Measurements from ENCODE around the gene HAGH.

HAGH gene

DNA sequence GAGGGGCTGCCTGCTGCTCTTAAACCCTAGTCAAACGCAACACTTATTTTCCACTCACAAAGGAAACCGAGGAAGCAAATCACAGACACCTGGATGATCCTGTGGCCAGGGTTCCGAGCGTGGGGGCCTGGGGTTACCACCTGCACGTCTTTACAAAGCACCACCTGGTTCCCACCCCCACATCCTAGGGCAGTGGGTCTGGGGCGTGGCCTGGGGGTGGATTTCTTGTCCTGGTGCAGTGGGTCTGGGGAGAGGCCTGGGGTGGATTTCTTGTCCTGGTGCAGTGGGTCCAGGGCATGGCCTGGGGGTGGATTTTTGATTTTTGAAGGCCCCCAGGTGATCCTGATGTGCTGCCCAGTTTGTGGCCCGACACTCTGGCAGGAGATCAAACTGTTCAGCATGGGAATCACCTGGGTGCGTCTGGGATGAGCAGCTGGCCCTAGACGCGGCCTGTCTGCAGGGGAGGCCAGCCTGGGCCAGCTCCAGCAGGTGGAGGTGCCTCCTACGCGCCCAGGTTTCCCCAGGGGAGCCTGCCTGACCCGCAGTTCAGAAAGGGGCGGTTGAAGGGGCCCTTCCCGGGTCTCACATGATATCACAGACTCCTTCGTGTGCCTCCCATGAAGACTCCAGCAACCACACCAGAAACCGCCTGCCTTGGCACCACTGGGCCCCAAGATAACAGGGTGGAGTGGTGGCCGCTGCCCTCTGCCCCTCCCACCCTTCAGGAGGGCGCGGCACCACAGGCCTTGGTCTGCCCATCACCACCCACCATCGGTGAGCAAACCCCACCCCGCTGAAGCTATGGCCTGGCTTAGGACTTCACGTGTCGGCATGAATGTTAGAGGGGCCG lies 6.3 kb downstream of the HAGH start:
- no peaks in the 10 kb centered on the region for H3K9me3 ChIP-seq (ENCODE audit: control insufficient read depth, low read length)
- no peak overlapping the region for H3K4me3 ChIP-seq (ENCODE audit: insufficient read depth, low read depth, low read length, poor library complexity, severe bottlenecking)
- peaks cover 68% of the 10 kb centered on the region for H3K36me3 ChIP-seq (ENCODE audit: control insufficient read depth, insufficient read depth, low read length)
- no peaks in the 10 kb centered on the region for H3K27me3 ChIP-seq (replicated peaks; ENCODE audit: control insufficient read depth, insufficient read depth, low read length, poor library complexity, severe bottlenecking)
- no peak for DNase-seq
- H3K4me1 ChIP-seq (ENCODE audit: control insufficient read depth, insufficient read depth, low read length, poor library complexity, severe bottlenecking): peaks cover 9% of the 10 kb centered on the region
- no peak overlapping the region for H3K27ac ChIP-seq (ENCODE audit: insufficient read depth, low read length, poor library complexity, severe bottlenecking)

DNA sequence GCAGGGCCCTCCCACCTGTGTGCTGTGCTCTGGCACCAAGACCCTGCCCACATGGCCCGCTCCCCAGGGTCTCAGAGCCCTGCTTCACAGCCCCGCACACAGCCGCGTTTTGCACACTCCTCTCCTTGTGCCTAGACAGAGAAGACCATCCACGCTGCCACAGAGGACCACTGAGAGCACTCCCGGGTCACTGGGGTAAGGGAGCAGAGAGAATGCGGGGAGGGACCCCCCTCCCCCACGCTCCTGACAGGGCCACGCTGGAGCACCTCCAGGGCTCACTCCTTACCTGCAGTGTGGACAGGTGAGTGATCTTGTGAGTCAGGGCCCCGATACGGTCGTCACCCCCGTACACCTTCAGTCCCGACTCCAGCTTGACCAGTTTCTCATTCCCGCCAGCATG lies 7.0 kb downstream of the HAGH start:
- Histone ChIP-seq H3K27me3 (replicated peaks; ENCODE audit: control insufficient read depth, insufficient read depth, low read length, poor library complexity, severe bottlenecking) (no peaks in the 10 kb centered on the region), H3K27ac (ENCODE audit: insufficient read depth, low read length, poor library complexity, severe bottlenecking) (no peak overlapping the region), H3K36me3 (ENCODE audit: control insufficient read depth, insufficient read depth, low read length) (peaks cover 72% of the 10 kb centered on the region), H3K4me3 (ENCODE audit: insufficient read depth, low read depth, low read length, poor library complexity, severe bottlenecking) (no peak overlapping the region), H3K9me3 (ENCODE audit: control insufficient read depth, low read length) (no peaks in the 10 kb centered on the region), H3K4me1 (ENCODE audit: control insufficient read depth, insufficient read depth, low read length, poor library complexity, severe bottlenecking) (peaks cover 5% of the 10 kb centered on the region)
- no peak for DNase-seq

DNA sequence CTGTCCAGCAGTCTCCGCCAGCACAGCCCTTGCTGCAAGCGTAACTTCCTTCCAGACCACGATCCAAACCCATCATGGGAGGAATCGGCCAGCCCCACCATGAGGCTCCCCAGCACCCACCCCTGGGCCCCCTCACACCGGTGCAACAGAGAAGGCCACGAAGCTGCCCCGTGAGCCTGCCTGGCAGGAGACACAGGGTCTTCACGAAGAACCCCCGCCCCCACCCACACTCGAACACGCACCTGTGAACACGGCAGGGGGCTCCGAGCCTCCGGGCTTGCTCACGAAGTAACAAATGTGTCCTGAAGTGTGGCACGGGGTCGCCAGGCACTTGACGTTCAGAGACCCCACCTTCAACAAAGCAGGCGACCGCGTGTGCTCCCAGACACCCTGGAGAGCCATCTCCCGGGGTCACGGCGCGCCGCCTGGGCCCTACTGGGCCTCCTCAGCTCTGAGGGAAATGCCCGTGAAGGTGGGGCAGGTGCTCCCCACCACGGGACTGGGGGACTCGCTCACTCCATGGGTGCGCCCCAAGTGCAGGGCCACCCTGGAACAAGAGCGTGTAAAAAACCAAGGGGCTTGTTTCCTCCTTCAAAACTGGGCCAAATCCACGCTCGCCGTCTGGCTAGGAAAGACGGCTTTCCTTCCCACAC lies 7.6 kb downstream of the HAGH start:
- Histone ChIP-seq H3K4me3 (ENCODE audit: insufficient read depth, low read depth, low read length, poor library complexity, severe bottlenecking) (no peak overlapping the region), H3K36me3 (ENCODE audit: control insufficient read depth, insufficient read depth, low read length) (peaks cover 72% of the 10 kb centered on the region), H3K9me3 (ENCODE audit: control insufficient read depth, low read length) (no peaks in the 10 kb centered on the region)

DNA sequence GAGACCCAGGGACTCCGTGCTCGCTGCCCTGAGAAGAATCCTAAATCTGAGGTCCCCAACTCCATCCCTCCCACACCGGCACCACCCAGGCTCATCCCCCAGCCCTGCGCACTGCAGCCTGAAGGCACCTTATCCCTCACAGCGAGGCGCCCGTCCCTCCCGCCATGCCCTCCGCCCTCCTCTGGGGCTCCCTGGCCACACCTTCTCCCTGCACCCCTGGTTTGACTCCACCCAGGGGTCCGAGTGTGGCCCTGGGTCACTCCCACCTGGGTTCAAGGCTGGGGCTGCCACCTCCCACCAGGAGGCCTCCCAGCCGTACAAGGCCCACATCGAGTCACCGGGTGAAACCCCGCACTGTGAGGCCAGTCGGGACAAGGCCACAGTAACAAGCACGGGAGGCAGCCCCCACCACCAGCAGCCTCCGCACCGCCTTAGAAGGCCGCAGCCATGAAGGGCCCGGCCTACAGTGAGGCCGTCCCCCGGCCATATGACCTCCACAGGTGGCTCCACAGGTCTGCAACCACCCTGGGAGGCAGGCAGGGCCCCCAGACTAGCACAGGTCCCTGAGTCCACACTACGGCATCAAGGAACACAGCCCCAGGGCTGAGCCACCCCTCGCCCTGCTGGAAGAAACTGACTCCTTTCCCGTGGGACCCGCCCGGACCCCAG lies 8.3 kb downstream of the HAGH start:
- H3K9me3 ChIP-seq (ENCODE audit: control insufficient read depth, low read length): no peaks in the 10 kb centered on the region
- no peaks in the 10 kb centered on the region for H3K27me3 ChIP-seq (replicated peaks; ENCODE audit: control insufficient read depth, insufficient read depth, low read length, poor library complexity, severe bottlenecking)
- no peak for DNase-seq
- H3K27ac ChIP-seq (ENCODE audit: insufficient read depth, low read length, poor library complexity, severe bottlenecking): no peak overlapping the region
- H3K36me3 ChIP-seq (ENCODE audit: control insufficient read depth, insufficient read depth, low read length): peaks cover 78% of the 10 kb centered on the region
- no peak overlapping the region for H3K4me3 ChIP-seq (ENCODE audit: insufficient read depth, low read depth, low read length, poor library complexity, severe bottlenecking)
- peaks cover 3% of the 10 kb centered on the region for H3K4me1 ChIP-seq (ENCODE audit: control insufficient read depth, insufficient read depth, low read length, poor library complexity, severe bottlenecking)

More for the DNA sequence above, 7.6 kb downstream of the HAGH start:
- DNase-seq: no peak
- H3K27me3 ChIP-seq (replicated peaks; ENCODE audit: control insufficient read depth, insufficient read depth, low read length, poor library complexity, severe bottlenecking): no peaks in the 10 kb centered on the region
- no peak overlapping the region for H3K27ac ChIP-seq (ENCODE audit: insufficient read depth, low read length, poor library complexity, severe bottlenecking)
- H3K4me1 ChIP-seq (ENCODE audit: control insufficient read depth, insufficient read depth, low read length, poor library complexity, severe bottlenecking): peaks cover 3% of the 10 kb centered on the region

DNA sequence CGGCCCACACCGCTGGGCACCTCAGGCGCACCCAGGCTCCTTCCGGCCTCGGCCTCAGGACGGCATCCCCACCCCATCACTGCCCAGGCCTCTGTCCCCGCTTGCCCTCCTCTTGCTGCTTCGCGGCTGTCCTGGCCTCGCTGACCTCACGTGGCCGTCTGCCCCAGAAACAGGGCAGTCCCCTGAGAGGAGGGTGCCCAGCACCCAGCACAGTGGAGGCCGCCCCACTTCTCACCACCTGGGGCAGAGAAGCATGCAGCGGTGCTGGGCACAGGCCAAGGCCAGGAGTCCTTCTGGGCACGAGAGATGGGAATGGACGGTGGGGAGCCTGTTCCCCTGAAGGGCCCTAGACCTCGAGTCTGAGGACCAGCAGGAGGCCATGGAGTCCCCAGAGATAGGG lies 8.9 kb downstream of the HAGH start:
- no peak overlapping the region for H3K27ac ChIP-seq (ENCODE audit: insufficient read depth, low read length, poor library complexity, severe bottlenecking)
- H3K9me3 ChIP-seq (ENCODE audit: control insufficient read depth, low read length): no peaks in the 10 kb centered on the region
- H3K4me3 ChIP-seq (ENCODE audit: insufficient read depth, low read depth, low read length, poor library complexity, severe bottlenecking): no peak overlapping the region
- H3K27me3 ChIP-seq (replicated peaks; ENCODE audit: control insufficient read depth, insufficient read depth, low read length, poor library complexity, severe bottlenecking): no peaks in the 10 kb centered on the region
- DNase-seq: no peak
- peaks cover 3% of the 10 kb centered on the region for H3K4me1 ChIP-seq (ENCODE audit: control insufficient read depth, insufficient read depth, low read length, poor library complexity, severe bottlenecking)
- H3K36me3 ChIP-seq (ENCODE audit: control insufficient read depth, insufficient read depth, low read length): peaks cover 75% of the 10 kb centered on the region

DNA sequence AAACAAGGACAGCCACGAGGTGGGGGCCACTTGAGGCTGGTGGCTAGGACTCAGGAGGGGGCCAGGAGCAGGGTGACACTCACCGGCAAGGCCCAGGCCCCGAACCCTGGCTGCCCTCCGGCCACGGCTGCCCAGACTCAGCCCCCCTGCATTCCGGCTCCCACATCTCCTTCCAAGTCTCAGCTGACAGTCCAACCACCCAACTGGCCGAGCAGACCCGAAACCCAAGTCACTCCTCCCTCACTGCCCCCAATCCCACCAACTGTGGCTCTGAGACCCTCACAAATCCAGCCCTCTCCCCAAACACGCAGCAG lies 9.4 kb downstream of the HAGH start:
- Histone ChIP-seq H3K4me1 (ENCODE audit: control insufficient read depth, insufficient read depth, low read length, poor library complexity, severe bottlenecking) (peaks cover 3% of the 10 kb centered on the region), H3K27ac (ENCODE audit: insufficient read depth, low read length, poor library complexity, severe bottlenecking) (no peak overlapping the region), H3K27me3 (replicated peaks; ENCODE audit: control insufficient read depth, insufficient read depth, low read length, poor library complexity, severe bottlenecking) (no peaks in the 10 kb centered on the region), H3K36me3 (ENCODE audit: control insufficient read depth, insufficient read depth, low read length) (peaks cover 70% of the 10 kb centered on the region), H3K4me3 (ENCODE audit: insufficient read depth, low read depth, low read length, poor library complexity, severe bottlenecking) (no peak overlapping the region), H3K9me3 (ENCODE audit: control insufficient read depth, low read length) (no peaks in the 10 kb centered on the region)
- no peak for DNase-seq

GRCh38 chr16:1816396-1817275 lies 10.0 kb downstream of the HAGH start:
- Histone ChIP-seq H3K36me3 (ENCODE audit: control insufficient read depth, insufficient read depth, low read length) (peaks cover 66% of the 10 kb centered on the region), H3K27ac (ENCODE audit: insufficient read depth, low read length, poor library complexity, severe bottlenecking) (no peak overlapping the region), H3K9me3 (ENCODE audit: control insufficient read depth, low read length) (no peaks in the 10 kb centered on the region), H3K4me1 (ENCODE audit: control insufficient read depth, insufficient read depth, low read length, poor library complexity, severe bottlenecking) (no peaks in the 10 kb centered on the region), H3K27me3 (replicated peaks; ENCODE audit: control insufficient read depth, insufficient read depth, low read length, poor library complexity, severe bottlenecking) (no peaks in the 10 kb centered on the region), H3K4me3 (ENCODE audit: insufficient read depth, low read depth, low read length, poor library complexity, severe bottlenecking) (no peak overlapping the region)
- DNase-seq: no peak

DNA sequence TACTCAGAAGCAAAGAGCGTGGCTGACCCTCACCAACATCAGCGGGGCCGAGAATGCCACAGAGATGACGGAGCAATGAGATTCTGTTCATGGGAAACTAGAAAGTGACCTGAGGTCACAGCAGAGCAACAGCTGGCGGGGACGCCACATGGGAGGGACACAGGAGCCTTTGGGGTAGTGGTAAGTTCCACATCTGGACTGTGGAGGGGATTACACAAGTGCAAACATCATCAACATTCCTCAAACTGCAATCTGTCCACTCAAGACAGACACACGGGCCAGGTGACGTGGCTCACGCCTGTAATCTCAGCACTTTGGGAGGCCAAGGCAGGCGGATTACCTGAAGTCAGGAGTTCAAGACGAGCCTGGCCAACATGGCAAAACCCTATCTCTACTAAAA lies 11.2 kb downstream of the HAGH start:
- H3K9me3 ChIP-seq (ENCODE audit: control insufficient read depth, low read length): no peaks in the 10 kb centered on the region
- no peak overlapping the region for H3K27ac ChIP-seq (ENCODE audit: insufficient read depth, low read length, poor library complexity, severe bottlenecking)
- H3K36me3 ChIP-seq (ENCODE audit: control insufficient read depth, insufficient read depth, low read length): peaks cover 60% of the 10 kb centered on the region
- no peak overlapping the region for H3K4me3 ChIP-seq (ENCODE audit: insufficient read depth, low read depth, low read length, poor library complexity, severe bottlenecking)
- H3K4me1 ChIP-seq (ENCODE audit: control insufficient read depth, insufficient read depth, low read length, poor library complexity, severe bottlenecking): no peaks in the 10 kb centered on the region
- no peak for DNase-seq
- H3K27me3 ChIP-seq (replicated peaks; ENCODE audit: control insufficient read depth, insufficient read depth, low read length, poor library complexity, severe bottlenecking): no peaks in the 10 kb centered on the region

DNA sequence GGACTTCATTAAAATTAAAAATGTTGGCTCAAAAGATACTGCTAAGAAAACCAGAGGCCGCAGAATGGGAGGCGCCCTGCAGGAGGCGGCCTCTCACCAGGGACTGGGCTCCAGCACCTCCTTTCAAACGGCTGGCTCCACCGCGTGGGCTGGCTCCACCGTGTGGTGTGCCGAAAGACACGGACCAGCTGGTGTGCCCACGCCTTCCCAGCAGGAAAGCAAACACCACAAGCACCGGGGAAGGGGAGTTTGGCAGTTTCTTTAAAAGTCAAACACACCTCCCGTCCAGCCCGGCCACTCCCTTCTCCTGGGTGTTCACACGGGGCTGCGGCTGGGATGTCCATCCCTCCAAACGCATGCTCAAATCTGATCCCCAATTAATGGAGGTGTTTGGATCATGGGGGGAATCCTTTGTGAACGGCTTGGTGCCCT lies 13.9 kb downstream of the HAGH start:
- peaks cover 56% of the 10 kb centered on the region for H3K36me3 ChIP-seq (ENCODE audit: control insufficient read depth, insufficient read depth, low read length)
- DNase-seq: peak in 1 of 3 donors; percentile 15

More for the DNA sequence above, 13.9 kb downstream of the HAGH start:
- H3K4me1 ChIP-seq (ENCODE audit: control insufficient read depth, insufficient read depth, low read length, poor library complexity, severe bottlenecking): no peaks in the 10 kb centered on the region
- H3K27me3 ChIP-seq (replicated peaks; ENCODE audit: control insufficient read depth, insufficient read depth, low read length, poor library complexity, severe bottlenecking): no peaks in the 10 kb centered on the region
- H3K27ac ChIP-seq (ENCODE audit: insufficient read depth, low read length, poor library complexity, severe bottlenecking): no peak overlapping the region
- no peaks in the 10 kb centered on the region for H3K9me3 ChIP-seq (ENCODE audit: control insufficient read depth, low read length)
- H3K4me3 ChIP-seq (ENCODE audit: insufficient read depth, low read depth, low read length, poor library complexity, severe bottlenecking): no peak overlapping the region

All from effector memory CD4-positive, alpha-beta T cell (primary cell).